GM23248 (cell line): ENCODE results near the gene CDK16. TPM values are rescaled to one million over a fixed set of nuclear protein-coding genes. Genes with fewer than 3 reads are reported as not detected.
"Not testable (repeated sequence)": the region's sequence is repeated elsewhere in the genome, so short reads cannot be mapped to it uniquely, and the experiment has no call there.

ENCODE experiments used
- DNase-seq: peaks from one replicate; pipeline ENCODE4 v3.0.0-alpha.2; 2015
- H2AFZ ChIP-seq: fragments of 200-600 bp; sonication (generic); 2 replicates; pipeline ENCODE4 v1.6.1; 2016; ENCODE audit warnings: antibody characterized with exemption
- H3F3A ChIP-seq: fragments of 200-600 bp; sonication (generic); 2 replicates; pipeline ENCODE4 v1.6.1; 2016; ENCODE audit warnings: mild to moderate bottlenecking, antibody characterized with exemption, mixed run types; ENCODE audit not compliant: insufficient read depth
- H3K27ac ChIP-seq: fragments of 200-600 bp; sonication (generic); 2 replicates; pipeline ENCODE4 v1.5.1; 2016; ENCODE audit warnings: mild to moderate bottlenecking
- H3K27me3 ChIP-seq: fragments of 200-600 bp; sonication (generic); replicated peaks from 2 replicates; pipeline ENCODE4 v1.6.1; 2016; ENCODE audit warnings: mild to moderate bottlenecking; ENCODE audit not compliant: insufficient read depth
- H3K36me3 ChIP-seq: fragments of 200-600 bp; sonication (generic); 2 replicates; pipeline ENCODE4 v1.6.1; 2016; ENCODE audit warnings: low read depth, mild to moderate bottlenecking
- H3K4me1 ChIP-seq: fragments of 200-600 bp; sonication (generic); 2 replicates; pipeline ENCODE4 v1.6.1; 2016; ENCODE audit warnings: mild to moderate bottlenecking; ENCODE audit not compliant: insufficient read depth
- H3K4me2 ChIP-seq: fragments of 200-600 bp; sonication (generic); one replicate; pipeline ENCODE4 v1.6.1; 2016; ENCODE audit warnings: mild to moderate bottlenecking; ENCODE audit not compliant: unreplicated experiment
- H3K4me3 ChIP-seq: fragments of 200-600 bp; sonication (generic); 2 replicates; pipeline ENCODE4 v1.5.1; 2016; ENCODE audit warnings: mild to moderate bottlenecking
- H3K79me2 ChIP-seq: fragments of 200-600 bp; sonication (generic); 2 replicates; pipeline ENCODE4 v1.6.1; 2016; ENCODE audit warnings: mild to moderate bottlenecking; ENCODE audit not compliant: insufficient read depth
- H3K9ac ChIP-seq: fragments of 200-600 bp; sonication (generic); 2 replicates; pipeline ENCODE4 v1.6.1; 2016; ENCODE audit warnings: mild to moderate bottlenecking
- H3K9me2 ChIP-seq: fragments of 200-600 bp; sonication (generic); 2 replicates; pipeline ENCODE4 v1.6.1; 2016; ENCODE audit warnings: mixed run types, mild to moderate bottlenecking, moderate library complexity; ENCODE audit not compliant: insufficient read depth
- H3K9me3 ChIP-seq: fragments of 200-600 bp; sonication (generic); one replicate; pipeline ENCODE4 v1.6.1; 2017; ENCODE audit warnings: low read depth
- H4K20me1 ChIP-seq: fragments of 200-600 bp; sonication (generic); 2 replicates; pipeline ENCODE4 v1.6.0; 2016; ENCODE audit not compliant: insufficient read depth
- EZH2 ChIP-seq: fragments of 200-600 bp; sonication (generic); IDR thresholded peaks from 2 replicates; pipeline ENCODE4 v1.6.1; 2018; ENCODE audit warnings: antibody characterized with exemption, mild to moderate bottlenecking; ENCODE audit not compliant: insufficient read depth, poor library complexity, severe bottlenecking
- EZH2phosphoT487 ChIP-seq: fragments of 200-600 bp; sonication (generic); IDR thresholded peaks from 2 replicates; pipeline ENCODE4 v1.6.1; 2018; ENCODE audit warnings: antibody characterized with exemption, moderate library complexity, mild to moderate bottlenecking, low read depth; ENCODE audit not compliant: insufficient read depth
- WGBS, 2 experiments: methylation state at CpG; one replicate each; pipeline ENCODE4 v1.1.6; 2015 to 2017; ENCODE audit warnings: low lambda C conversion rate in 2 of 2, low coverage in 1 of 2; ENCODE audit errors: missing lambda C conversion rate in 2 of 2; 5-methylcytosine and 5-hydroxymethylcytosine counted together
- in situ Hi-C: fragments of 300-500 bp; cut with MboI; formaldehyde crosslinking; loops from 2 replicates; pipeline ENCODE4 v1.15.0; 2020
- polyA plus RNA-seq: library from polyadenylated mRNA; unstranded; fragments of >200 nt; fragmentation: Nextera tagmentation; extraction: Ambion mirVana; gene quantifications from 2 replicates; pipeline ENCODE4 v1.2.1, GENCODE V29; 2016
- total RNA-seq: library from RNA; depleted of rRNA; stranded (reverse); fragments of >200 nt; shearing (Covaris generic); gene quantifications from 2 replicates; pipeline ENCODE4 v1.2.3, GENCODE V29; 2014

The CDK16 gene
- total and polyA plus RNA-seq, 2 experiments from 2014 or later, result 97.8 to 103 TPM

GRCh38 chrX:47248576-47248975 lies 30.1 kb downstream of the CDK16 start:
- no peak for TF ChIP-seq EZH2phosphoT487
- no peak for TF ChIP-seq EZH2
- Histone ChIP-seq H3K4me1 (no peaks in the 10 kb centered on the region), H3K79me2 (no peaks in the 10 kb centered on the region), H4K20me1 (no peaks in the 10 kb centered on the region), H3K4me3 (no peak overlapping the region), H3K4me2 (no peak overlapping the region), H3K27ac (no peak overlapping the region), H3K9ac (no peak overlapping the region), H3K27me3 (no peaks in the 10 kb centered on the region), H3K36me3 (no peaks in the 10 kb centered on the region), H2AFZ (no peak overlapping the region), H3K9me3 (no peaks in the 10 kb centered on the region), H3F3A (no peaks in the 10 kb centered on the region), H3K9me2 (no peaks in the 10 kb centered on the region)
- in situ Hi-C loops, result no loop called here
- no peak for DNase-seq
- 92 to 100% methylated on average over 4 to 5 of the region's 6 CpGs for WGBS, 2 experiments

GRCh38 chrX:47250017-47250347 lies 31.5 kb downstream of the CDK16 start:
- 79 to 84% methylated on average over 4 to 6 of the region's 6 CpGs for WGBS, 2 experiments
- Histone ChIP-seq H3K4me3 (no peak overlapping the region), H3K27ac (no peak overlapping the region), H3K79me2 (no peaks in the 10 kb centered on the region), H3K9me3 (no peaks in the 10 kb centered on the region), H4K20me1 (no peaks in the 10 kb centered on the region), H2AFZ (no peak overlapping the region), H3K36me3 (no peaks in the 10 kb centered on the region), H3F3A (no peaks in the 10 kb centered on the region), H3K4me2 (no peak overlapping the region), H3K4me1 (no peaks in the 10 kb centered on the region), H3K9me2 (no peaks in the 10 kb centered on the region), H3K9ac (no peak overlapping the region), H3K27me3 (no peaks in the 10 kb centered on the region)
- TF ChIP-seq EZH2 (no peak), EZH2phosphoT487 (no peak)
- in situ Hi-C loops, result no loop called here
- no peak for DNase-seq

GRCh38 chrX:47257620-47258019 lies 39.1 kb downstream of the CDK16 start:
- H3K4me1 ChIP-seq, H2AFZ ChIP-seq, H3K79me2 ChIP-seq, H3K36me3 ChIP-seq, H3F3A ChIP-seq, H3K4me2 ChIP-seq, H4K20me1 ChIP-seq, H3K9me3 ChIP-seq, H3K9ac ChIP-seq, H3K9me2 ChIP-seq, H3K4me3 ChIP-seq, DNase-seq, H3K27ac ChIP-seq, H3K27me3 ChIP-seq, in situ Hi-C loops: not testable (repeated sequence)
- WGBS, 2 experiments, result 89 to 100% methylated on average over 6 to 12 of the region's 12 CpGs

- Histone ChIP-seq H3F3A (no peaks in the 10 kb centered on the region), H3K9me2 (no peaks in the 10 kb centered on the region), H3K9ac (no peak overlapping the region), H3K27me3 (no peaks in the 10 kb centered on the region), H3K79me2 (no peaks in the 10 kb centered on the region), H3K4me1 (no peaks in the 10 kb centered on the region), H3K36me3 (no peaks in the 10 kb centered on the region), H3K4me2 (no peak overlapping the region), H2AFZ (no peak overlapping the region), H3K4me3 (no peak overlapping the region), H4K20me1 (no peaks in the 10 kb centered on the region), H3K27ac (no peak overlapping the region), H3K9me3 (no peaks in the 10 kb centered on the region)
- TF ChIP-seq EZH2 (no peak), EZH2phosphoT487 (no peak)
- peak; percentile 63 for DNase-seq
- in situ Hi-C loops, result no loop called here
- WGBS, 2 experiments, result 70 to 72% methylated on average over 7 of the region's 7 CpGs
Observed at GRCh38 chrX:47264483-47265173, 46.1 kb downstream of the CDK16 start.

GRCh38 chrX:47266643-47267042 lies 48.2 kb downstream of the CDK16 start:
- no peaks in the 10 kb centered on the region for H3K79me2 ChIP-seq
- no peak overlapping the region for H3K4me3 ChIP-seq
- H3F3A ChIP-seq, result no peaks in the 10 kb centered on the region
- no peaks in the 10 kb centered on the region for H3K9me3 ChIP-seq
- H3K27ac ChIP-seq, result no peak overlapping the region
- in situ Hi-C loops, result no loop called here
- no peaks in the 10 kb centered on the region for H4K20me1 ChIP-seq
- H2AFZ ChIP-seq, result no peak overlapping the region
- H3K9ac ChIP-seq, result no peak overlapping the region
- no peaks in the 10 kb centered on the region for H3K27me3 ChIP-seq
- WGBS, 2 experiments, result 55 to 64% methylated on average over 5 to 7 of the region's 7 CpGs
- H3K4me2 ChIP-seq, result no peak overlapping the region
- H3K4me1 ChIP-seq, result no peaks in the 10 kb centered on the region
- no peak for TF ChIP-seq EZH2
- no peak for TF ChIP-seq EZH2phosphoT487
- H3K36me3 ChIP-seq, result no peaks in the 10 kb centered on the region
- H3K9me2 ChIP-seq, result no peaks in the 10 kb centered on the region
- no peak for DNase-seq
